ENCODE data around the gene HLA-DQA1. TPM values are rescaled to one million over a fixed set of nuclear protein-coding genes. Genes with fewer than 3 reads are reported as not detected.

The HLA-DQA1 gene
- total RNA-seq, 1 donor from 2014 or later: 7.4 TPM

DNA sequence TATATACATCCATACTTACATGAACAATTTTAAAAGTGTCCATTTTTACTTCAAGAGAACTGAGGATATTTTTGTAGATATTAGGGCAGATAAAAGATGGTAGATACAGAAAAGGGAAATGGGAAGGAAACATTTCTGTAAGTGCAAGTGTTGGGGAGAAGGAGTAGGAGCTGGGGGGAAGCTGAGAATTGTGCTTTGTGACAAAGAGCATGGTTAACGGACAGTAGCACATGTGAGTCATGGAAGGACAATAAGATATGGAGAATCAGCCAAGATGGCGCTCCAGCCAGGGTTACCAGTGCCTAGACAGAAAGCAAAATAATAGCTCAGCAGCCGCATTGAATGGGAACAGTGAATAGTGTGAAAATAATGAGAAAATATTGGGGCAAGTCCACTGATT, 34.8 kb upstream of the HLA-DQA1 start:
- DNase-seq (ENCODE audit: extremely low spot score in 2 of 2): no peak
- no peaks in the 10 kb centered on the region for H3K36me3 ChIP-seq
- no peaks in the 10 kb centered on the region for H3K4me1 ChIP-seq
- intact Hi-C loops (cut with DNase I): no loop called here
- H3K27ac ChIP-seq: no peak overlapping the region
- TF ChIP-seq, protein P1, sequence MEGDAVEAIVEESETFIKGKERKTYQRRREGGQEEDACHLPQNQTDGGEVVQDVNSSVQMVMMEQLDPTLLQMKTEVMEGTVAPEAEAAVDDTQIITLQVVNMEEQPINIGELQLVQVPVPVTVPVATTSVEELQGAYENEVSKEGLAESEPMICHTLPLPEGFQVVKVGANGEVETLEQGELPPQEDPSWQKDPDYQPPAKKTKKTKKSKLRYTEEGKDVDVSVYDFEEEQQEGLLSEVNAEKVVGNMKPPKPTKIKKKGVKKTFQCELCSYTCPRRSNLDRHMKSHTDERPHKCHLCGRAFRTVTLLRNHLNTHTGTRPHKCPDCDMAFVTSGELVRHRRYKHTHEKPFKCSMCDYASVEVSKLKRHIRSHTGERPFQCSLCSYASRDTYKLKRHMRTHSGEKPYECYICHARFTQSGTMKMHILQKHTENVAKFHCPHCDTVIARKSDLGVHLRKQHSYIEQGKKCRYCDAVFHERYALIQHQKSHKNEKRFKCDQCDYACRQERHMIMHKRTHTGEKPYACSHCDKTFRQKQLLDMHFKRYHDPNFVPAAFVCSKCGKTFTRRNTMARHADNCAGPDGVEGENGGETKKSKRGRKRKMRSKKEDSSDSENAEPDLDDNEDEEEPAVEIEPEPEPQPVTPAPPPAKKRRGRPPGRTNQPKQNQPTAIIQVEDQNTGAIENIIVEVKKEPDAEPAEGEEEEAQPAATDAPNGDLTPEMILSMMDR (IDR thresholded peaks at IDR 0.05): no peak
- no peak for TF ChIP-seq POLR2AphosphoS5 (IDR thresholded peaks at IDR 0.05; ENCODE audit: insufficient read depth in 1 of 2, low read depth in 1 of 2)
- no peak for TF ChIP-seq POLR2A (IDR thresholded peaks at IDR 0.05)
- H3K27me3 ChIP-seq: no peaks in the 10 kb centered on the region
- H3K9me3 ChIP-seq: no peaks in the 10 kb centered on the region
- H3K4me3 ChIP-seq: no peak overlapping the region

DNA sequence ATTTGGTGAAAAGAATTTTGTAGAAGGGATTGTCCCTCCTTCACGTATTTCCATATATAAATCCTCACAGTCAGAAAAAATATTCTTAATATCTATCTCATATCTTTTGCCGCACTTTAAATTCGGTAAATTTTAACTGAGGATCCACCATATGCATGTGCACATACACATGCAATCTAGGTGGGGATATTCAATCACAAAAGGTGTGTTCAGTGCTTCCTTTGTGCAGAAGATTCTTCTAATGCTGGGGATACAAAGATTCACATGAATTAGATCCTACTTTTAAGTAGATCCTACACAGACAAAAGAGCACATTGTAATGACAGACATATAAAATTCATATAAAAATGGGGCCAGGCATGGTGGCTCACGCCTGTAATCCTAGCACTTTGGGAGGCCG, 34.0 kb upstream of the HLA-DQA1 start:
- no peaks in the 10 kb centered on the region for H3K36me3 ChIP-seq
- no peaks in the 10 kb centered on the region for H3K9me3 ChIP-seq
- H3K4me1 ChIP-seq: no peaks in the 10 kb centered on the region
- H3K27me3 ChIP-seq: no peaks in the 10 kb centered on the region
- DNase-seq (ENCODE audit: extremely low spot score in 2 of 2): no peak
- TF ChIP-seq POLR2AphosphoS5 (IDR thresholded peaks at IDR 0.05; ENCODE audit: insufficient read depth in 1 of 2, low read depth in 1 of 2) (no peak), POLR2A (IDR thresholded peaks at IDR 0.05) (no peak)
- TF ChIP-seq, protein P1 (IDR thresholded peaks at IDR 0.05): no peak
- no peak overlapping the region for H3K27ac ChIP-seq
- intact Hi-C loops (cut with DNase I): no loop called here
- no peak overlapping the region for H3K4me3 ChIP-seq

DNA sequence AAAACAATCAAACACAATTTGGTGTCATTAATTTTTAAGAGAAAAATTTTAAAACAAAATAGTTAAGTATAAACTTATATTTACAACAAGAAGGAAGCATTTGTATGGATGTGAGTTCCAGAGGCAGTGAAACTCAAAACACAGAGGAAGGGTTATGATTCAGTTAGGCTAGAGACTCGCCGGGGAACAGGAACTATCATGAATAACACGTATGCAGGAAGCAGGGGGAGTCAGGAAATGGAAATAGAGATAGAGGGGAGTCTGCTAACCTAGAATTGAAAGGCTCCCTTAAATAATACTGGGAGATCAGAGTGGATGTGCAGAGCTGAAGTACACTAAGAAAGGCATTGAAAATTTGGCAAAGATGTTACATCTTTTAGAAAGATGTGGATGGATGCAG, 33.3 kb upstream of the HLA-DQA1 start:
- intact Hi-C loops (cut with DNase I): no loop called here
- Histone ChIP-seq H3K27me3 (no peaks in the 10 kb centered on the region), H3K27ac (no peak overlapping the region), H3K9me3 (no peaks in the 10 kb centered on the region), H3K36me3 (no peaks in the 10 kb centered on the region), H3K4me1 (no peaks in the 10 kb centered on the region), H3K4me3 (no peak overlapping the region)
- DNase-seq (ENCODE audit: extremely low spot score in 2 of 2): no peak
- TF ChIP-seq POLR2AphosphoS5 (IDR thresholded peaks at IDR 0.05; ENCODE audit: insufficient read depth in 1 of 2, low read depth in 1 of 2): no peak
- TF ChIP-seq, protein P1 (IDR thresholded peaks at IDR 0.05): no peak
- no peak for TF ChIP-seq POLR2A (IDR thresholded peaks at IDR 0.05)

DNA sequence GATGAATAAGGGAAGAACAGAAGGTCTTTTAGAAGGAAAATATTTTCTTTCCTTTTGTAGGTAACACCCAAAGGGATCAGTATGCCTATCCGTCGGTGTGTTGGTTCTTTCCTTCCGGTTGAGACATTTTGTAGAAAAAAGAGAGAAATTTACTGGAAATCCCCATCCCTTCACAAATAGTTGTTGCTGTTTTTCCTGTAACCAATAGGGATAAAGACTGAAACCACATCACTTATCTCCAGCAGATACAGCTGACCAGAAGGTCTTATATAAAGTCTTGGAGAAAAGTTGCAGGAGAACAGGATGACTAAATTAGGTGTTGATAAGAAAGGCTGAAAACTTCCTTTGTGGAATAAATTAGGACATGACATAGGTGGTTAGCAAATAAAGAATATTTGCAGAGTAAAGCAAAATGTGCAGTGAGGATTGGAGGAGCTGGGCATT, 32.8 kb upstream of the HLA-DQA1 start:
- Histone ChIP-seq H3K27me3 (no peaks in the 10 kb centered on the region), H3K27ac (no peak overlapping the region), H3K9me3 (no peaks in the 10 kb centered on the region), H3K4me3 (no peak overlapping the region), H3K36me3 (no peaks in the 10 kb centered on the region), H3K4me1 (no peaks in the 10 kb centered on the region)
- DNase-seq (ENCODE audit: extremely low spot score in 2 of 2): no peak
- intact Hi-C loops (cut with DNase I): no loop called here
- TF ChIP-seq POLR2A (IDR thresholded peaks at IDR 0.05): no peak
- TF ChIP-seq POLR2AphosphoS5 (IDR thresholded peaks at IDR 0.05; ENCODE audit: insufficient read depth in 1 of 2, low read depth in 1 of 2): no peak
- TF ChIP-seq, protein P1 (IDR thresholded peaks at IDR 0.05): no peak

DNA sequence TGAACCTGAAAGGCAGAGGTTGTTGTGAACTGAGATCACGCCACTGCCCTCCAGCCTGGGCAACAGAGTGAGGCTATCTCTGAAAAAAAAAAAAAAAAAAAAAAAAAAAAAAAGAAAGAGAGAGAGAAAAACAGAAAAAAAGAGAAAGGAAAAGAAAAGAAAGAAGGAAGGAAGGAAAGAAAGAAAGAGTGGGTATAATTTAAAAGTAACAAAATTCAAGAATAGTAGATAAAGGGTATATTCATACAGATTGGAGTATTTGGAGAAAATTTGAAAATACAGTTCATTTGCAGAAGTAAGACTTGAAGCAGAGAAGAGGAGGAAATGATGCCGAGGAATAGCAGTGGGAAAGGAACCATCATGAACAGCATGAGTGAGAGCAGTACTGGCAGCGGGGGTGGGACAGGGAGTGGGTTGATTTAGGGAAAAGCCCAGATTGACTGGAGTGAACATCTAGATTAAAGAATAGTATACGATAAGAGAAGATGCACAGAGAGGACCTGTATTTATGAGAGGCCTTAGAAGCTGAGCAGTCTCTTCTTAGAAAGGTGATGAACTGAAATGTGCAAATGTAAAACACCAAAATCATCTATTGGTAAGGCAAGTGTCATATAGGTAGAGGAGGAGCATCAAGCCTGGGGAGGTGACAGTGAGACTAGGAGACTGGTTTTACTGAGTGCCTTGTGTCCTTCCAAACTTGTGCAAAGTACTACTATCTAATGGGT, 29.8 kb upstream of the HLA-DQA1 start:
- no peak for DNase-seq (ENCODE audit: extremely low spot score in 2 of 2)
- no peak overlapping the region for H3K27ac ChIP-seq
- TF ChIP-seq, protein P1 (IDR thresholded peaks at IDR 0.05): no peak
- TF ChIP-seq POLR2AphosphoS5 (IDR thresholded peaks at IDR 0.05; ENCODE audit: insufficient read depth in 1 of 2, low read depth in 1 of 2): no peak
- TF ChIP-seq POLR2A (IDR thresholded peaks at IDR 0.05): no peak
- H3K36me3 ChIP-seq: no peaks in the 10 kb centered on the region
- H3K27me3 ChIP-seq: no peaks in the 10 kb centered on the region
- H3K4me3 ChIP-seq: no peak overlapping the region
- H3K4me1 ChIP-seq: no peaks in the 10 kb centered on the region
- H3K9me3 ChIP-seq: no peaks in the 10 kb centered on the region
- intact Hi-C loops (cut with DNase I): no loop called here
